ENCODE data around the gene GBX2.

The GBX2 gene

GRCh38 chr2:236173036-236173728 lies 5.0 kb upstream of the GBX2 start:
- H3K4me1 ChIP-seq (ENCODE audit: control insufficient read depth in 1 of 2, insufficient read depth in 2 of 2, low read length in 2 of 2): peaks cover 0 to 39% of the 10 kb centered on the region in 2 donors
- no peak overlapping the region for H3K27ac ChIP-seq (ENCODE audit: low read length)
- H3K27me3 ChIP-seq (ENCODE audit: low read depth, low read length): peaks cover 94% of the 10 kb centered on the region

GRCh38 chr2:236172255-236173035 lies 4.3 kb upstream of the GBX2 start:
- peaks cover 0 to 38% of the 10 kb centered on the region in 2 donors for H3K4me1 ChIP-seq (ENCODE audit: control insufficient read depth in 1 of 2, insufficient read depth in 2 of 2, low read length in 2 of 2)
- H3K27me3 ChIP-seq (ENCODE audit: low read depth, low read length): peaks cover 88% of the 10 kb centered on the region
- H3K9me3 ChIP-seq (ENCODE audit: control insufficient read depth in 1 of 2, low read length in 2 of 2): no peaks in the 10 kb centered on the region
- no peak overlapping the region for H3K4me3 ChIP-seq (ENCODE audit: low read depth in 1 of 2, low read length in 2 of 2)
- H3K36me3 ChIP-seq (ENCODE audit: control insufficient read depth in 1 of 2, insufficient read depth in 2 of 2, low read length in 2 of 2): no peaks in the 10 kb centered on the region
- no peak overlapping the region for H3K27ac ChIP-seq (ENCODE audit: low read length)

More at GRCh38 chr2:236173036-236173728, 5.0 kb upstream of the GBX2 start:
- Histone ChIP-seq H3K4me3 (ENCODE audit: low read depth in 1 of 2, low read length in 2 of 2) (no peak overlapping the region), H3K36me3 (ENCODE audit: control insufficient read depth in 1 of 2, insufficient read depth in 2 of 2, low read length in 2 of 2) (no peaks in the 10 kb centered on the region), H3K9me3 (ENCODE audit: control insufficient read depth in 1 of 2, low read length in 2 of 2) (no peaks in the 10 kb centered on the region)

GRCh38 chr2:236171680-236172254 lies 3.6 kb upstream of the GBX2 start:
- H3K4me1 ChIP-seq (ENCODE audit: control insufficient read depth in 1 of 2, insufficient read depth in 2 of 2, low read length in 2 of 2): peaks cover 0 to 44% of the 10 kb centered on the region in 2 donors
- no peaks in the 10 kb centered on the region for H3K9me3 ChIP-seq (ENCODE audit: control insufficient read depth in 1 of 2, low read length in 2 of 2)
- H3K4me3 ChIP-seq (ENCODE audit: low read depth in 1 of 2, low read length in 2 of 2): no peak overlapping the region
- peaks cover 88% of the 10 kb centered on the region for H3K27me3 ChIP-seq (ENCODE audit: low read depth, low read length)
- H3K27ac ChIP-seq (ENCODE audit: low read length): no peak overlapping the region
- no peaks in the 10 kb centered on the region for H3K36me3 ChIP-seq (ENCODE audit: control insufficient read depth in 1 of 2, insufficient read depth in 2 of 2, low read length in 2 of 2)

GRCh38 chr2:236171181-236171679 lies 3.0 kb upstream of the GBX2 start:
- no peak overlapping the region for H3K4me3 ChIP-seq (ENCODE audit: low read depth in 1 of 2, low read length in 2 of 2)
- H3K9me3 ChIP-seq (ENCODE audit: control insufficient read depth in 1 of 2, low read length in 2 of 2): no peaks in the 10 kb centered on the region
- no peaks in the 10 kb centered on the region for H3K36me3 ChIP-seq (ENCODE audit: control insufficient read depth in 1 of 2, insufficient read depth in 2 of 2, low read length in 2 of 2)
- H3K27ac ChIP-seq (ENCODE audit: low read length): no peak overlapping the region
- H3K4me1 ChIP-seq (ENCODE audit: control insufficient read depth in 1 of 2, insufficient read depth in 2 of 2, low read length in 2 of 2): peaks cover 0 to 50% of the 10 kb centered on the region in 2 donors
- peaks cover 88% of the 10 kb centered on the region for H3K27me3 ChIP-seq (ENCODE audit: low read depth, low read length)

GRCh38 chr2:236170590-236171165 lies 2.5 kb upstream of the GBX2 start:
- Histone ChIP-seq H3K27ac (ENCODE audit: low read length) (no peak overlapping the region), H3K27me3 (ENCODE audit: low read depth, low read length) (peaks cover 84% of the 10 kb centered on the region), H3K4me3 (ENCODE audit: low read depth in 1 of 2, low read length in 2 of 2) (no peak overlapping the region), H3K36me3 (ENCODE audit: control insufficient read depth in 1 of 2, insufficient read depth in 2 of 2, low read length in 2 of 2) (no peaks in the 10 kb centered on the region), H3K4me1 (ENCODE audit: control insufficient read depth in 1 of 2, insufficient read depth in 2 of 2, low read length in 2 of 2) (peaks cover 0 to 55% of the 10 kb centered on the region in 2 donors), H3K9me3 (ENCODE audit: control insufficient read depth in 1 of 2, low read length in 2 of 2) (no peaks in the 10 kb centered on the region)

GRCh38 chr2:236169741-236170589 lies 1.8 kb upstream of the GBX2 start:
- H3K27ac ChIP-seq (ENCODE audit: low read length): no peak overlapping the region

GRCh38 chr2:236169151-236169721 lies 1.1 kb upstream of the GBX2 start:
- Histone ChIP-seq H3K4me1 (ENCODE audit: control insufficient read depth in 1 of 2, insufficient read depth in 2 of 2, low read length in 2 of 2) (peaks cover 0 to 65% of the 10 kb centered on the region in 2 donors), H3K27me3 (ENCODE audit: low read depth, low read length) (peaks cover 80% of the 10 kb centered on the region)

More at GRCh38 chr2:236169741-236170589, 1.8 kb upstream of the GBX2 start:
- Histone ChIP-seq H3K36me3 (ENCODE audit: control insufficient read depth in 1 of 2, insufficient read depth in 2 of 2, low read length in 2 of 2) (no peaks in the 10 kb centered on the region), H3K4me3 (ENCODE audit: low read depth in 1 of 2, low read length in 2 of 2) (no peak overlapping the region), H3K9me3 (ENCODE audit: control insufficient read depth in 1 of 2, low read length in 2 of 2) (no peaks in the 10 kb centered on the region), H3K4me1 (ENCODE audit: control insufficient read depth in 1 of 2, insufficient read depth in 2 of 2, low read length in 2 of 2) (peaks cover 0 to 58% of the 10 kb centered on the region in 2 donors), H3K27me3 (ENCODE audit: low read depth, low read length) (peaks cover 81% of the 10 kb centered on the region)

GRCh38 chr2:236167297-236168109 lies 683 bp downstream of the GBX2 start:
- H3K4me3 ChIP-seq (ENCODE audit: low read depth in 1 of 2, low read length in 2 of 2): peak overlapping the region in 1 of 2 donors; percentile 46
- H3K27me3 ChIP-seq (ENCODE audit: low read depth, low read length): peaks cover 77% of the 10 kb centered on the region
- H3K27ac ChIP-seq (ENCODE audit: low read length): no peak overlapping the region
- H3K36me3 ChIP-seq (ENCODE audit: control insufficient read depth in 1 of 2, insufficient read depth in 2 of 2, low read length in 2 of 2): no peaks in the 10 kb centered on the region
- peaks cover 0 to 72% of the 10 kb centered on the region in 2 donors for H3K4me1 ChIP-seq (ENCODE audit: control insufficient read depth in 1 of 2, insufficient read depth in 2 of 2, low read length in 2 of 2)
- no peaks in the 10 kb centered on the region for H3K9me3 ChIP-seq (ENCODE audit: control insufficient read depth in 1 of 2, low read length in 2 of 2)

More at GRCh38 chr2:236169151-236169721, 1.1 kb upstream of the GBX2 start:
- no peaks in the 10 kb centered on the region for H3K36me3 ChIP-seq (ENCODE audit: control insufficient read depth in 1 of 2, insufficient read depth in 2 of 2, low read length in 2 of 2)
- no peaks in the 10 kb centered on the region for H3K9me3 ChIP-seq (ENCODE audit: control insufficient read depth in 1 of 2, low read length in 2 of 2)
- H3K27ac ChIP-seq (ENCODE audit: low read length): no peak overlapping the region
- no peak overlapping the region for H3K4me3 ChIP-seq (ENCODE audit: low read depth in 1 of 2, low read length in 2 of 2)

- peaks cover 0 to 68% of the 10 kb centered on the region in 2 donors for H3K4me1 ChIP-seq (ENCODE audit: control insufficient read depth in 1 of 2, insufficient read depth in 2 of 2, low read length in 2 of 2)
- H3K27me3 ChIP-seq (ENCODE audit: low read depth, low read length): peaks cover 78% of the 10 kb centered on the region
- no peaks in the 10 kb centered on the region for H3K9me3 ChIP-seq (ENCODE audit: control insufficient read depth in 1 of 2, low read length in 2 of 2)
- peak overlapping the region; percentile 16 to 51 for H3K4me3 ChIP-seq (ENCODE audit: low read depth in 1 of 2, low read length in 2 of 2)
- no peaks in the 10 kb centered on the region for H3K36me3 ChIP-seq (ENCODE audit: control insufficient read depth in 1 of 2, insufficient read depth in 2 of 2, low read length in 2 of 2)
- H3K27ac ChIP-seq (ENCODE audit: low read length): no peak overlapping the region
Measured at GRCh38 chr2:236166796-236167296, 1.3 kb downstream of the GBX2 start.
